Ishikawa (cell line): Measurements from ENCODE around the gene TSNAX.

ENCODE experiments used
- CEBPB ChIP-seq: IDR thresholded peaks from 2 replicates; pipeline ENCODE4 v1.6.1; 2012
- CREB1 ChIP-seq: IDR thresholded peaks from 2 replicates; pipeline ENCODE4 v1.6.1; 2012; ENCODE audit warnings: low read depth
- EGR1 ChIP-seq: IDR thresholded peaks from 2 replicates; pipeline ENCODE4 v1.6.1; 2012
- EP300 ChIP-seq: IDR thresholded peaks from 2 replicates; pipeline ENCODE4 v1.6.1; 2012; ENCODE audit warnings: borderline replicate concordance
- FOXM1 ChIP-seq: IDR thresholded peaks from 2 replicates; pipeline ENCODE4 v1.6.1; 2012; ENCODE audit warnings: low read depth, borderline replicate concordance
- MAX ChIP-seq: IDR thresholded peaks from 2 replicates; pipeline ENCODE4 v1.6.1; 2012
- NFIC ChIP-seq: IDR thresholded peaks from 2 replicates; pipeline ENCODE4 v1.6.1; 2012
- RAD21 ChIP-seq: IDR thresholded peaks from 2 replicates; pipeline ENCODE4 v1.6.1; 2012; ENCODE audit warnings: low read depth
- REST ChIP-seq: IDR thresholded peaks from 2 replicates; pipeline ENCODE4 v1.6.1; 2012; ENCODE audit warnings: low read depth, mild to moderate bottlenecking
- TAF1 ChIP-seq: IDR thresholded peaks from 2 replicates; pipeline ENCODE4 v1.6.1; 2012; ENCODE audit warnings: low read depth, mild to moderate bottlenecking
- TCF12 ChIP-seq: IDR thresholded peaks from 2 replicates; pipeline ENCODE4 v1.6.1; 2012; ENCODE audit warnings: low read depth
- TEAD4 ChIP-seq: IDR thresholded peaks from 2 replicates; pipeline ENCODE4 v1.6.1; 2012
- USF1 ChIP-seq: IDR thresholded peaks from 2 replicates; pipeline ENCODE4 v1.6.1; 2012
- YY1 ChIP-seq: IDR thresholded peaks from 2 replicates; pipeline ENCODE4 v1.6.1; 2012; ENCODE audit warnings: low read depth
- ZBTB7A ChIP-seq: IDR thresholded peaks from 2 replicates; pipeline ENCODE4 v1.6.1; 2012; ENCODE audit warnings: low read depth

TSNAX gene

GRCh38 chr1:231591466-231591865, 63.0 kb downstream of the TSNAX start:
- no peak for TF ChIP-seq USF1

- TF ChIP-seq EP300 = no peak
- no peak for TF ChIP-seq TAF1
- TF ChIP-seq FOXM1 = no peak
- no peak for TF ChIP-seq ZBTB7A
- no peak for TF ChIP-seq TEAD4
- TF ChIP-seq NFIC = no peak
- TF ChIP-seq MAX = no peak
- TF ChIP-seq CREB1 = no peak
- TF ChIP-seq EGR1 = no peak
- TF ChIP-seq RAD21 = no peak
- TF ChIP-seq TCF12 = no peak
- TF ChIP-seq USF1 = no peak
- TF ChIP-seq REST = no peak
- no peak for TF ChIP-seq CEBPB
- no peak for TF ChIP-seq YY1
These were observed 64.3 kb downstream of the TSNAX start for GRCh38 chr1:231592809-231593208.

GRCh38 chr1:231594123-231594522, 65.7 kb downstream of the TSNAX start:
- TF ChIP-seq TAF1 = no peak
- TF ChIP-seq USF1 = no peak
- TF ChIP-seq MAX = no peak
- no peak for TF ChIP-seq TEAD4
- no peak for TF ChIP-seq CEBPB
- no peak for TF ChIP-seq FOXM1
- no peak for TF ChIP-seq TCF12
- no peak for TF ChIP-seq NFIC
- no peak for TF ChIP-seq EGR1
- no peak for TF ChIP-seq RAD21
- TF ChIP-seq CREB1 = no peak
- TF ChIP-seq ZBTB7A = no peak
- TF ChIP-seq YY1 = no peak
- TF ChIP-seq EP300 = no peak
- no peak for TF ChIP-seq REST

GRCh38 chr1:231594749-231595148, 66.3 kb downstream of the TSNAX start:
- TF ChIP-seq YY1 (no peak), MAX (no peak)

- no peak for TF ChIP-seq CEBPB
- TF ChIP-seq NFIC = no peak
- no peak for TF ChIP-seq EGR1
- no peak for TF ChIP-seq ZBTB7A
These were observed 67.9 kb downstream of the TSNAX start for GRCh38 chr1:231596337-231596791.

- no peak for TF ChIP-seq YY1
- no peak for TF ChIP-seq FOXM1
- no peak for TF ChIP-seq REST
These were observed 69.5 kb downstream of the TSNAX start for GRCh38 chr1:231597971-231598370.
